GM12878 (cell line): ENCODE data around the gene HOXA10. TPM values are rescaled to one million over a fixed set of nuclear protein-coding genes. Genes with fewer than 3 reads are reported as not detected.

Experiments used
- ATAC-seq: fragments of 200-7000 bp; cut with Tn5 transposase; 3 replicates; pipeline ENCODE4 v1.9.1; 2020; ENCODE audit warnings: mild to moderate bottlenecking, moderate library complexity
- BruUV-seq: library from RNA; stranded (reverse); fragments of 400-500 nt; replicated peaks from 2 replicates; lab custom pipeline; 2021; lab: Mats Ljungman, UMichigan
- CTCF ChIA-PET: fragments of 300-600 bp; sonication (Branson Sonifier 250); formaldehyde crosslinking; extraction: SDS; loops from one replicate; lab custom pipeline; 2021; ENCODE audit warnings: inconsistent platforms; lab: Yijun Ruan, JAX
- POLR2A ChIA-PET: fragments of 350-600 bp; formaldehyde crosslinking; extraction: SDS; loops from one replicate; lab custom pipeline; 2021; ENCODE audit warnings: inconsistent platforms; lab: Charles Lee
- RAD21 ChIA-PET: fragments of 300-600 bp; sonication (Branson Sonifier 250); formaldehyde crosslinking; loops from one replicate; lab custom pipeline; 2023; ENCODE audit warnings: antibody characterized with exemption; ENCODE audit not compliant: unreplicated experiment; lab: Charles Lee
- SMC1A ChIA-PET: fragments of 300-600 bp; sonication (Branson Sonifier 250); formaldehyde crosslinking; loops from one replicate; lab custom pipeline; 2023; ENCODE audit not compliant: unreplicated experiment, uncharacterized antibody; lab: Charles Lee
- DNase-seq: peaks from one replicate; pipeline ENCODE4 v3.0.0-alpha.2; 2011; ENCODE audit warnings: low read depth, low spot score
- FAIRE-seq: peaks from 3 replicates; lab custom pipeline; 2011; peaks lifted over from hg19 to GRCh38; lab: Jason Lieb, UNC
- H2AFZ ChIP-seq: 2 replicates; pipeline ENCODE4 v1.6.0; 2011; ENCODE audit warnings: low read depth, low read length, control low read depth; ENCODE audit not compliant: control insufficient read depth
- H3K27ac ChIP-seq: 2 replicates; pipeline ENCODE4 v1.5.1; 2011; ENCODE audit warnings: control low read depth; ENCODE audit not compliant: control insufficient read depth, insufficient read depth
- H3K27me3 ChIP-seq, 2 experiments: replicated peaks in 1 of 2; 2 replicates each; pipeline versions ENCODE4 v1.6.0 to v1.6.1; 2011; ENCODE audit warnings: low read length in 1 of 2; ENCODE audit not compliant: control insufficient read depth in 2 of 2, insufficient read depth in 2 of 2
- H3K36me3 ChIP-seq, 2 experiments: 2 replicates each; pipeline ENCODE4 v1.5.1; 2011; ENCODE audit warnings: low read length in 1 of 2; ENCODE audit not compliant: control insufficient read depth in 2 of 2, insufficient read depth in 2 of 2
- H3K4me1 ChIP-seq: 2 replicates; pipeline ENCODE4 v1.6.1; 2011; ENCODE audit warnings: mild to moderate bottlenecking, low read length, moderate library complexity, mixed read lengths; ENCODE audit not compliant: control insufficient read depth, insufficient read depth
- H3K4me2 ChIP-seq: 2 replicates; pipeline ENCODE4 v1.6.0; 2011; ENCODE audit warnings: control low read depth; ENCODE audit not compliant: control insufficient read depth, insufficient read depth
- H3K4me3 ChIP-seq: fragments of 200-600 bp; sonication (generic); 2 replicates; pipeline ENCODE4 v1.5.1; 2016
- H3K79me2 ChIP-seq: 2 replicates; pipeline ENCODE4 v1.6.0; 2011; ENCODE audit warnings: low read length; ENCODE audit not compliant: control insufficient read depth, insufficient read depth
- H3K9ac ChIP-seq: 2 replicates; pipeline ENCODE4 v1.8.0; 2011; ENCODE audit warnings: low read length, control low read depth, mixed read lengths; ENCODE audit not compliant: control insufficient read depth, insufficient read depth
- H3K9me3 ChIP-seq: replicated peaks from 3 replicates; pipeline ENCODE4 v1.5.1; 2011; ENCODE audit warnings: mild to moderate bottlenecking, low read length; ENCODE audit not compliant: control insufficient read depth, insufficient read depth
- H4K20me1 ChIP-seq: 2 replicates; pipeline ENCODE4 v1.6.0; 2011; ENCODE audit not compliant: control insufficient read depth, insufficient read depth
- BCL3 ChIP-seq: IDR thresholded peaks from 2 replicates; pipeline ENCODE4 v1.6.1; 2011; ENCODE audit warnings: borderline replicate concordance, low read depth, mild to moderate bottlenecking, moderate library complexity, low read length; ENCODE audit not compliant: insufficient read depth, poor library complexity, severe bottlenecking
- SUZ12 ChIP-seq: fragments of 200-600 bp; sonication (generic); IDR thresholded peaks from one replicate; pipeline ENCODE4 v1.6.1; 2018; ENCODE audit warnings: antibody characterized with exemption, mild to moderate bottlenecking; ENCODE audit not compliant: unreplicated experiment
- WGBS: methylation state at CpG from one replicate; pipeline ENCODE4 v1.1.6; 2016; ENCODE audit warnings: low lambda C conversion rate; ENCODE audit not compliant: insufficient replicate concordance, insufficient coverage; ENCODE audit errors: missing lambda C conversion rate; 5-methylcytosine and 5-hydroxymethylcytosine counted together
- in situ Hi-C: fragments of 300-500 bp; cut with MboI; formaldehyde crosslinking; loops from 9 replicates; pipeline ENCODE4 v1.14.3; 2018; ENCODE audit warnings: mixed read lengths
- intact Hi-C: fragments of 100-400 bp; cut with micrococcal nuclease; formaldehyde crosslinking; loops from one replicate; pipeline ENCODE4 v1.14.2; 2022; ENCODE audit not compliant: unreplicated experiment
- polyA plus RNA-seq, 11 experiments: library from polyadenylated mRNA; depleted of rRNA in 4 of 11; unstranded in 6 of 11; stranded (reverse) in 5 of 11; fragments of >200 nt; fragmentation: Nextera tagmentation in 4 of 11; fragmentation: Illumina TruSeq in 1 of 11; extraction: Ambion mirVana in 4 of 11; extraction: Trizol in 1 of 11; gene quantifications; 1 replicate in 1 of 11; 2 replicates in 10 of 11; pipeline versions ENCODE4 v1.2.1 to v1.2.3, GENCODE V29; 2011 to 2016; ENCODE audit warnings: inconsistent platforms in 2 of 11, missing spikeins in 2 of 11, low read depth in 1 of 11
- total RNA-seq, 4 experiments: library from RNA; depleted of rRNA in 3 of 4; stranded (reverse); fragments of >200 nt in 3 of 4; fragmentation: Illumina TruSeq in 1 of 4; extraction: Trizol in 1 of 4; gene quantifications; 2 replicates each; pipeline versions ENCODE4 v1.2.1 to v1.2.3, GENCODE V29; 2013 to 2021

HOXA10 gene
- total and polyA plus RNA-seq, 10 of the 15 experiments (the other 5 are each of a cell fraction or from before 2014, with no cell fraction given), result not detected

DNA sequence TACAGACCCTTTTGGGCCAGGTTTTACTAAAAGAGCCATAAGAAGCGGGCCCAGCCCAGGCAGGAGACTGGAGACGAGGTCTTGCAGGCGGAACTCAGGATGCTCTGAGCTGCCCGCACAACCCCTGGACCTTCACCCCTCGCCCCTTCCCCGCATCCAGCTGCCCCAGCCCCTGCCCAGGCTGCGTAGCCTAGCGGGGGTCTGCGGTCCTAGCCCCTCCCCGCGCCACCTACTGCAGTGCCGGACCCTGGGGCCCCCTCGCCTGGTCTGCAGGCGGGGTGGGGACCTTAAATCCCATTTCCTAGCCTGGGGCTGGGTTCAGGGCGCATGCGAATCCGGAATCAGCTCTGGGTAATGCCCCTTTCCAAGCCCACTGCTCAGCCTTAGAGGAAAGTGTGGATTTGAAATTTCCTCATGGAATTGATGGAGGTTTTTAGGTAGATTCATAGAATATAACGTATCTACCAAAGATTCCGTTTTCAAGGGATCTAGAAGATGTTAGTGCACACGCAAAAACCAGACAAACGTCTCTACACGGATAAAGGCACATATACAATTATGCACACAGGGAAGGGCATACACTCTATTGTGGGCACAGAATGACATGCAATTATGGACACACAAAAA is 21.2 kb downstream of the HOXA10 start:
- in situ Hi-C loops, result loop anchor here (25.0 kb wide), 1 partner anchor 1066 kb away; no protein-coding TSS in a partner anchor
- FAIRE-seq, result no peak

More for the DNA sequence above, 21.2 kb downstream of the HOXA10 start:
- Histone ChIP-seq H2AFZ (no peak overlapping the region), H3K9ac (no peak overlapping the region), H3K36me3 (no peaks in the 10 kb centered on the region), H3K27me3 (peaks cover 20 to 57% of the 10 kb centered on the region in 2 experiments), H3K4me3 (no peak overlapping the region), H3K79me2 (no peaks in the 10 kb centered on the region), H3K4me2 (no peak overlapping the region), H4K20me1 (no peaks in the 10 kb centered on the region), H3K9me3 (no peaks in the 10 kb centered on the region; the same call in 2 of the 3 replicates), H3K4me1 (no peaks in the 10 kb centered on the region; the same call in 1 of the 2 replicates), H3K27ac (no peak overlapping the region)
- ChIA-PET RAD21 (no interaction called here), CTCF (interaction anchor here (0.7 to 5.5 kb wide), 3 partner anchors 9 to 297 kb away, joined by 4 to 38 read pairs (median 30); no protein-coding TSS in a partner anchor), SMC1A (no interaction called here), POLR2A (no interaction called here)
- no TSS peak for BruUV-seq
- intact Hi-C loops, result no loop called here
- WGBS, result 55% methylated on average over 12 of the region's 22 CpGs
- no peak for DNase-seq
- ATAC-seq, result no peak
- TF ChIP-seq BCL3 (no peak), SUZ12 (peak; percentile 40)
